ENCODE data around the gene SERTAD3.
A peak's percentile ranks its signal among the peaks of the same experiment; 100 is the strongest.
"Not testable (repeated sequence)": the region's sequence is repeated elsewhere in the genome, so short reads cannot be mapped to it uniquely, and the experiment has no call there.

SERTAD3 gene, protein sequence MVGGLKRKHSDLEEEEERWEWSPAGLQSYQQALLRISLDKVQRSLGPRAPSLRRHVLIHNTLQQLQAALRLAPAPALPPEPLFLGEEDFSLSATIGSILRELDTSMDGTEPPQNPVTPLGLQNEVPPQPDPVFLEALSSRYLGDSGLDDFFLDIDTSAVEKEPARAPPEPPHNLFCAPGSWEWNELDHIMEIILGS

DNA sequence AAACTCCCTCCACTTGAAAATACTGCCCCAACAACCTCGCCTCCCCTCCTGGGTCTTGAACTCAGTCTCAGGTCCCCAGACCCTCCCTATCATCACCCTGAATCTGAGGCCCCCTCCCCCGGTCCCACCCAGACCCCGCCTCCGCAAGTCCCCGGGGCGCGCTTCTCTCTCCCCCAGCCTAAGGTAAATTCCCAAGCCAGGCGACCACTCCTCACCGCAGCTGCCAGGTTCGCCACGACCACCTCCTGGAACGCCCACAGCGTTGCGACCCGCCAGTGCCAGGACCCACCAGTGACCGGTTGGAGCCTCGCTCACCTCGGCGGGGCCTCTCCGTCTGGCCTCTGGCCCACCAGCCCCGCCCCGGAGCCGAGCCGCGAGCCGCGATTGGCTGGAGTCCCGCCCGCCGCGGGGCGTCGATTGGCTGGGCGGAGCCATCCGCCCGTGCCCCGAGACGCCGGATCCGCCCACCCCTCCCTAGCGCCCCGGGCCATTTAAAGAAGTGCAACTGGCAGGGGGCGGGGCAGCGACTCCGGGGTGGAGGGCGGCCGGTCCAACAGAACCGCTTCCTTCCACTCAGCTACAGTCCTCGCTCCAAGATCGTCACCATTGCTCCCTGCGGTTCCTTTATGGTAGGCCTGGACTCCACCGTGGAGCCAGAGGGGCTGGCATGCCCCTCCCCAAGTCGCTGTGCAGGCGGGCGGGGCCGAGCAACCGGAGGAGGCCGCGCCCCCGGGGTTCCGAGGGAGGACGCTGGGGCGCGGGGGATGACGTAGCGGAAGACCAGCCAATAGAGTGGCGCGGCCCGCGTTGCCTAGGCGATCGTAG, at the start of gene SERTAD3:
Gene SERTAD3, minus strand, starts transcription at position 336 of the 825 bp plus-strand sequence. CDS start 2,255 bp downstream, outside the sequence.
- peak; percentile 89 to 94 for DNase-seq (ENCODE audit: low read depth in 2 of 2, low spot score in 1 of 2)

DNA sequence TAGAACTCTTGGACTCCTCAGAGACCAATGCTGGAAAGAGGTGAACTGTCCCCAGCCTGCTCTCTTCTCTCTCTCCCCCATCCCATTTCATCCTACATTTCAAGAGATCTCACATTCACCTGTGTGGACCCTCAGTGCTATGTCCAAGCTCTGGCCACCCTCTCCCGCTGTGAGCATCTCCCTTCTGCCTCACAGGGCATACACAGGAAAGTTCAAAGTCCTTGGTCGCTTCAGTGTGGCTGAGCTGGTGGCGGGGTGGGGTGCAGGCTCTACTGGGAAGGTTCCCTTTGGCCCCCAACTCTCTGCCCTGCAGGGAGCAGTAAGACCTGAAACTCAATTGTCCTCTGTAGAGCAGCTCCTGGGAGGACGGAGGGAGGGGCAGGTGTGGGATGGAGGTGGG, 49.6 kb upstream of the SERTAD3 start:
- DNase-seq (ENCODE audit: low read depth in 2 of 2, low spot score in 1 of 2): no peak

DNA sequence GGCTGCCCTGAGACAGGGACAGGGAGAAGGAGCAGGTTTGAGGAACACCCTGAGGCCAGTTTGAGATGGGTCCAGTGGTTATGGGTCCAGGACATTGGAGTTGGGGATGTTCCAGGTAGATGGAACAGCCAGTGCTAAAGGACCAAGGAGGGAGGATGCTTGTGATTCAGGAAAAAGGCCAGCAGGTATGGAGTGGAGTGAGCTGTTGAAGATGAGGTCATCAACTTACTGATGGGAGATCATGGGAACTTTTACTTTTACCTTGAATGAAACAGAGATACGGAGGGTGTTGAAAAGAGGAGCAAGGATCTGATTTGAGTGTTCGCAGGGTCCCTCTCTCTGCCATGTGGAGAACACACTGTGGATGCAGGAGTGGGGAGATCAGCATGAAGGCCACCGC, 48.1 kb upstream of the SERTAD3 start:
- DNase-seq (ENCODE audit: low read depth in 2 of 2, low spot score in 1 of 2): no peak

DNA sequence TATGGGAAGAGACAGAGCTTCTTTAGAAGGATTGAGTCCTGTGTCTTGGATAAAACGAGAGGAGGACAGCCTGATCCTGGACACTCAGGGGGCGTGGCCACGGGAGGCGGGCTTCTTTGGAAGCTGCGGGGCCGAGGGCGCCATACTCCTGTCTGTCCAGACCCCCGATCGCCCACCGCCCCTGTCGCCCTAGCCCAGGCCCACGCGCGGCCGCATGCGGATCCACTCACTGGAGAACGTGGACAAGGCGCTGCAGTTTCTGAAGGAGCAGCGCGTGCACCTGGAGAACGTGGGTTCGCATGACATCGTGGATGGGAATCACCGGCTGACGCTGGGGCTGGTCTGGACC, 45.7 kb upstream of the SERTAD3 start:
- no peak for DNase-seq (ENCODE audit: low read depth in 2 of 2, low spot score in 1 of 2)

DNA sequence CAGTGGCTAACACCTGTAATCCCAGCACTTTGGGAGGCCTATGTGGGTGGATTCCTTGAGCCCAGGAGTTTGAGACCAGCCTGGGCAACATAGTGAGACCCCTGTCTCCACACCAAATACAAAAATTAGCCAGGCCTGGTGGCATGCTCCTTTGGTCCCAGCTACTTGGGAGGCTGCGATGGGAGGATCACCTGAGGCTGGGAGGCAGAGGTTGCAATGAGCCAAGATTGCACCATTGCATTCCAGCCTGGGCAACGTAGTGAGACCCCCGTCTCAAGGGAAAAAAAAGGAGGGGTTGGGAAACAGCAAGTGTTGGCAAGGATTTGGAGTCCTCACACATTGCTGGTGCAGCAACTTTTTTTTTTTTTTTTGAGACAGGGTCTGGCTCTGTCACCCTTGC, 41.9 kb upstream of the SERTAD3 start:
- no peak for DNase-seq (ENCODE audit: low read depth in 2 of 2, low spot score in 1 of 2)

DNA sequence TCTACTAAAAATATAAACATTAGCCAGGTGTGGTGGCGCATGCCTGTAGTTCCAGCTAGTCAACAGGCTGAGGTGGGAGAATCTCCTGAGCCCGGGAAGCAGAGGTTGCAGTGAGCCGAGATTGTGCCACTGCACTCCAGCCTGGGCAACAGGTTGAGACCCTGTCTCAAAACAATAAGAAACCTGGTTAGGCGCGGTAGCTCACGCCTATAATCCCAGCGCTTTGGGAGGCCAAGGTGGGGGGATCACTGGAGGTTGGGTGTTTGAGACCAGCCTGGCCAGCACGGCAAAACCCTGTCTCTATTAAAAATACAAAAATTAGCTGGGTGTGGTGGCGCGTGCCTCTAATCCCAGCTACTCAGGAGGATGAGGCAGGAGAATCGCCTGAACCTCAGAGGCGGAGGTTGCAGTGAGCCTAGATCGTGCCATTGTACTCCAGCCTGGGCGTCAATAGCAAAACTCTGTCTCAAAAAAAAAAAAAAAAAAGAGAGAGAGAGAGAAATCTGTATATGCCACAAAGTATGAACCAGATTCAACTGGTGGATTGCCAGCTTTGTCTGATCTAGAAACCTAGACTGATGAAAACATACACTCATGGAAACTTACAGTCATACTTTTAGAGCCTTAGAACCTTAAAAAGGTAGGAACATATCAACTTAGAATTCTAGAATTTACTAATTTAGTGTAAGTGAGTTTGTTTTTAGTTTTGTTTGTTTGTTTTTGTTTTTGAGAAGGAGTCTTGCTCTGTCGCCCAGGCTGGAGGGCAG, 31.9 kb upstream of the SERTAD3 start:
- not testable (repeated sequence) for DNase-seq (ENCODE audit: low read depth in 2 of 2, low spot score in 1 of 2)

DNA sequence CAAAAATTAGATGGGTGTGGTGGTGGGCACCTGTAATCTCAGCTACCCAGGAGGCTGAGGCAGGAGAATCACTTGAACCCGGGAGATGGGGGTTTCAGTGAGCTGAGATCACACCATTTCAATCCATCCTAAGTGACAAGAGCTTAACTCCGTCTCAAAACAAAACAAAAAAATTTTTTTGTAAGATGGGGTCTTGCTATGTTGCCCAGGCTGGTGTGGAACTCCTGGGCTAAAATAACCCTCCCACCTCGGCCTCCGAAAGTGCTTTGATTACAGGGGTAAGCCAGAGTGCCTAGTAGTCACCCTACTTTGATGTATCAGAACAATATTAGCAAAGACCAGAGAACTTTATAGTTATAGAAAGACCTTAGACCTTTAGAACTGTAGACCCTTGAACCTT, 30.6 kb upstream of the SERTAD3 start:
- DNase-seq (ENCODE audit: low read depth in 2 of 2, low spot score in 1 of 2): no peak

- DNase-seq (ENCODE audit: low read depth in 2 of 2, low spot score in 1 of 2): no peak
Measured at GRCh38 chr19:40472516-40472915, 28.4 kb upstream of the SERTAD3 start.

DNA sequence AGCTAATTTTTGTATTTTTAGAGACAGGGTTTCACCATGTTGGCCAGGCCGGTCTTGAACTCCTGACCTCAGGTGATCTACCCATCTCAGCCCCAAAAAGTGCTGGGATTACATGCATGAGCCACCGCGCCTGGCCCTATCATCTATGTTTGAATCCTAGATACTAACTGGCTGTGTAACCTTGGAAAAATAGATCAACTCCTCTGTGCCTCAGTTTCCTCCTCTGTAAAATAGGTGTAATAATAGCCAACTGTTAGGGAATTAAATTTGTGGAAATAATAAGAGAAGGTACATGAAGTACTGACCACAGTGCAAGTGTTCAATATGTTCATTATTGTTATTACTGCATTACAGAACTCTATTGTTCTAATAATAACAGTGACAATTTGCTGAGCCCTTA, 27.0 kb upstream of the SERTAD3 start:
- DNase-seq (ENCODE audit: low read depth in 2 of 2, low spot score in 1 of 2): no peak

DNA sequence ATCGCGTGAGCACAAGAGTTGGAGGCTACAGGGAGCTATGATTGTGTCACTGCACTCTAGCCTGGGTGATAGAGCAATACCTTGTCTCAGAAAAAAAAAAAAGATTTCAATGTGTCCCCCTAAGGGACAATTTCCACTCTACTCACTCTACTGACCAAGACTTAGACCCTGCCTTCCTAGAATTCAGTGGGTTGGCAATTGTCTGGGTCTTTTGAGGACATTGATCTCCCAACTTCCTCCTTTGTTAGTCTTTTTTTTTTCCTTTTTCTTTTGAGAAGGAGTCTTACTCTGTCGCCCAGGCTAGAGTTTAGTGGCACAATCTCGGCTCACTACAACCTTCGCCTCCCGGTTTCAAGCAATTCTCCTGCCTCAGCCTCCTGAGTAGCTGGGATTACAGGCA, 24.9 kb upstream of the SERTAD3 start:
- no peak for DNase-seq (ENCODE audit: low read depth in 2 of 2, low spot score in 1 of 2)

- no peak for DNase-seq (ENCODE audit: low read depth in 2 of 2, low spot score in 1 of 2)
Measured at GRCh38 chr19:40466985-40467734, 23.0 kb upstream of the SERTAD3 start, which contains the start of gene SPTBN4. Gene SPTBN4 (plus strand): TSS chr19:40467001. CDS start chr19:40472622, 5,621 bp downstream.

DNA sequence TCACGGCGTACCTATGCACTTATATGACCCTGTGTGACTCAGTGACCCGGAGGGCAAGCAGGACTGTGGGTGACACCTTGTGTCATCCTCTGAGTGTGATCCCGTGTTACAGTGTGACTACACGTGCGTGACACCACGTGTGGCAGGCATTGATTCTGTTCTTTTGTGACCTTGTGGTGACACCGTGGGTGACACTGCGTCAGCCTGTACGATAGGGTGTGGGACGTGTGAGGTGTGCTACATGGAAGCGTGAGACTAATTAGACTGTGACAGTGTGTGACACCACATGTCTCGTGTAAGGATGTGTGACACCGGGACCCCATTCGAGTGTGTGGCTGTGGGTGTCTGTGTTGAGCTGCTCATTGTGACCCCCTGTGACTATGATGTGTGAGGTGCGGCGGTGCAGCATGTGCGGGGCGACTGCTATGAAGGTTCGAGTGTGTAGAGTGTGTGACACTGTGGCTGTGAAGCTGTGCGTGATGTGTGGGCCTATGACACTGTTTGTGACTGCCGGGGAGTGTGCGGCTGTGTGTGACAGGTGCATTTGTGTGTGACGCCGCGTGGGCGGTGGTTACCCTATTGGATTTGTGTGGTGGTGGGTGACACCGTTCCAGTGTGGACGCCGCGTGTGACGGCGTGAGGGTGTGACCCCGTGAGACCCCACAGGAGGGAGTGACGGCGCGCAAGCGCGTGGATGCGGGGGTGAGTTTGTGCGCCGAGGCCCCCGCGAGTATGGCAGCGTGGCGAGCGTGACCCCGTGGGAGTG, 22.3 kb upstream of the SERTAD3 start:
- peak; percentile 38 to 47 for DNase-seq (ENCODE audit: low read depth in 2 of 2, low spot score in 1 of 2)

- DNase-seq (ENCODE audit: low read depth in 2 of 2, low spot score in 1 of 2): peak; percentile 99
Measured at GRCh38 chr19:40465557-40466218, 21.6 kb upstream of the SERTAD3 start, which contains the start of gene BLVRB. Gene BLVRB (minus strand): TSS chr19:40465745. CDS start chr19:40465688, 57 bp downstream.

DNA sequence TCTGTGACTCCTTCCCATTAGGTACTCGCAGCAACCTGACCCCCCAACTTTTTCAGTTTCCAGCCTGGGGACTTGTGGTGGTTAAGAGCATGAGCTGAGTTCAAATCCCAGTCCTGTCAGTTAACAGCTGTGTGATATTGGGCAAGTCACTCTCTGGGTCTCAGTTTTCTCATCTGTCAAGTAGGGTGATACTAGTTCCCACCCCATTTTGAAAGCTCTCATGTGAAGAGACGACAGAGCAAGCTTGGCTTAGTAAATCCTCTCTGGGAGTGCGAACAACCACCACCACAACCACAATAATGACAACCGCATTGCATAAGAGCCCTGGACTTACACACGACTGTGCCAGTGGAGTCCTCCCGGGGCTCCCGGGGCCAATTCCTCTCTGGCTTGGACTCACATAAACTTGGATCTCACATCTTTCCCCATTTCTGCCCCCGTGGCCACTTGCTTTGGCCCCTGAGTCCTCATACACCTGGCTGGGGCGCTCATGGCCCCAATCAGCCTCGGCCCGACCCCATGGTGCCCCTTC, 21.0 kb upstream of the SERTAD3 start:
- no peak for DNase-seq (ENCODE audit: low read depth in 2 of 2, low spot score in 1 of 2)

GRCh38 chr19:40464059-40465024, 20.2 kb upstream of the SERTAD3 start:
- peak; percentile 37 to 52 for DNase-seq (ENCODE audit: low read depth in 2 of 2, low spot score in 1 of 2)

DNA sequence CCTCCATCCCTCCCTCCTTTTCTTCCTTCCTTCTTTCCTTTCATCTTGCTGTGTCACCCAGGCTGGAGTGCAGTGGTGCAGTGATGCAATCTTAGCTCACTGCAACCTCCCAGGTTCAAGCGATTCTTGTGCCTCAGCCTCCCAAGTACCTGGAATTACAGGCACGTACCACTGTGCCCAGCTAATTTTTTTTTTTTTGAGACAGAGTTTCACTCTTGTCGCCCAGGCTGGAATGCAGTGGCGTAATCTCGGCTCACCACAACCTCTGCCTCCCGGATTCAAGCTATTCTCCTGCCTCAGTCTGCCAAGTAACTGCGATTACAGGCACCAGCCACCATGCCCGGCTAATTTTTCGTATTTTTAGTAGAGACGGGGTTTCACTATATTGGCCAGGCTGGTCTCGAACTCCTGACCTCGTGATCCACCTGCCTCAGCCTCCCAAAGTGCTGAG, 19.5 kb upstream of the SERTAD3 start:
- DNase-seq (ENCODE audit: low read depth in 2 of 2, low spot score in 1 of 2): not testable (repeated sequence)

GRCh38 chr19:40461669-40462221, 17.6 kb upstream of the SERTAD3 start:
- DNase-seq (ENCODE audit: low read depth in 2 of 2, low spot score in 1 of 2): no peak

- no peak for DNase-seq (ENCODE audit: low read depth in 2 of 2, low spot score in 1 of 2)
Measured at GRCh38 chr19:40460185-40460584, 16.1 kb upstream of the SERTAD3 start.

Measured in stimulated activated CD8-positive, alpha-beta memory T cell treated with anti-CD3 and anti-CD28 coated beads, Interleukin-4, amount 100 ng/mL, for 1 hour (primary cell).